ENCODE data around the gene RAB23. TPM values are rescaled to one million over a fixed set of nuclear protein-coding genes. Genes with fewer than 3 reads are reported as not detected.

The RAB23 gene
- total RNA-seq, 1 donor from 2014 or later, result 15.3 TPM

DNA sequence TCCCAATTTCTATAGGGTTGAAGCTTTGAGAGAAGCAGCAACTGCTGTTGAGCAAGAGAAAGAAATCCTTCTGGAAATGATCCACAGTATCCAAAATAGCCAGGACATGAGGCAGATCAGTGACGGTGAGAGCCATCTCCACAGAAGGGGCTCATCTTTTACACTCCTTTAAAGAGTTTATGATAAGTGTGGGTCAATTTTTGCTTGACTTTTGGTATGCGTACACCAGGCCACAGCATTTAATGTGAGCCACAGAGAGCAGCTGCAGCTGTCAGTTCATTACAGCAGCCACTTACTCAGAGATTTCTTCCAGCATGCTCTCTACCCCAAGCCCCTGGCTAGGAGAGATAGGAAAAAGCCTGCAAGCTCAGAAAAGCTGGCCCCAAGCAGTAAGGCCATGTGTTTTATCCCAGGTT is 40.1 kb downstream of the RAB23 start:
- TF ChIP-seq, protein P1, sequence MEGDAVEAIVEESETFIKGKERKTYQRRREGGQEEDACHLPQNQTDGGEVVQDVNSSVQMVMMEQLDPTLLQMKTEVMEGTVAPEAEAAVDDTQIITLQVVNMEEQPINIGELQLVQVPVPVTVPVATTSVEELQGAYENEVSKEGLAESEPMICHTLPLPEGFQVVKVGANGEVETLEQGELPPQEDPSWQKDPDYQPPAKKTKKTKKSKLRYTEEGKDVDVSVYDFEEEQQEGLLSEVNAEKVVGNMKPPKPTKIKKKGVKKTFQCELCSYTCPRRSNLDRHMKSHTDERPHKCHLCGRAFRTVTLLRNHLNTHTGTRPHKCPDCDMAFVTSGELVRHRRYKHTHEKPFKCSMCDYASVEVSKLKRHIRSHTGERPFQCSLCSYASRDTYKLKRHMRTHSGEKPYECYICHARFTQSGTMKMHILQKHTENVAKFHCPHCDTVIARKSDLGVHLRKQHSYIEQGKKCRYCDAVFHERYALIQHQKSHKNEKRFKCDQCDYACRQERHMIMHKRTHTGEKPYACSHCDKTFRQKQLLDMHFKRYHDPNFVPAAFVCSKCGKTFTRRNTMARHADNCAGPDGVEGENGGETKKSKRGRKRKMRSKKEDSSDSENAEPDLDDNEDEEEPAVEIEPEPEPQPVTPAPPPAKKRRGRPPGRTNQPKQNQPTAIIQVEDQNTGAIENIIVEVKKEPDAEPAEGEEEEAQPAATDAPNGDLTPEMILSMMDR (IDR thresholded peaks at IDR 0.05; ENCODE audit: unreplicated experiment), result no peak
- no peak for DNase-seq (ENCODE audit: low spot score, unreplicated experiment)
- Mint-ChIP-seq H3K9me3 (ENCODE audit: low read depth) (no peaks in the 10 kb centered on the region), H3K4me1 (ENCODE audit: low read depth) (no peaks in the 10 kb centered on the region), H3K27ac (peak overlapping the region; percentile 37), H3K27me3 (no peaks in the 10 kb centered on the region), H3K4me3 (ENCODE audit: low read depth) (no peak overlapping the region), H3K36me3 (ENCODE audit: insufficient read depth) (peaks cover 17% of the 10 kb centered on the region)

DNA sequence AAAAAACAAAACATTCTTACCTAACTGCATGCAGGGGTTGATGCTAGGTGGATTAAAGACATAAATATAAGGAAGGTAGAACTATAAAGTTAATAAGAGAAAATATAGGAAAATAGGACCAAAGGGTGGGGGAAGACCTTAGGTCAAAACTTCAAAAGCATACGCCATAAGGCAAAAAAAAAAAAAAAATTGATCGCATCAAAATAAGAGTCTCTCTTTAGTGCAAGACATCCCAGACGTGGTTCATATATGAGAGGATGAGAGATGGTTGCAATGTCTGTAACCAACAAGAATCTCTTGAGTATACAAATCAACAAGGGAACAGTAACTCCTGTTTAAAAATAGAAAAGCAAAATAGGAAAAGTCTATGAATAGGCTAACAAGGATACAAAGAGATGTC is 41.5 kb downstream of the RAB23 start:
- Mint-ChIP-seq H3K4me3 (ENCODE audit: low read depth) (no peak overlapping the region), H3K27me3 (no peaks in the 10 kb centered on the region), H3K36me3 (ENCODE audit: insufficient read depth) (peaks cover 13% of the 10 kb centered on the region), H3K9me3 (ENCODE audit: low read depth) (no peaks in the 10 kb centered on the region), H3K4me1 (ENCODE audit: low read depth) (no peaks in the 10 kb centered on the region), H3K27ac (no peak overlapping the region)
- no peak for DNase-seq (ENCODE audit: low spot score, unreplicated experiment)
- TF ChIP-seq, protein P1 (IDR thresholded peaks at IDR 0.05; ENCODE audit: unreplicated experiment), result no peak

DNA sequence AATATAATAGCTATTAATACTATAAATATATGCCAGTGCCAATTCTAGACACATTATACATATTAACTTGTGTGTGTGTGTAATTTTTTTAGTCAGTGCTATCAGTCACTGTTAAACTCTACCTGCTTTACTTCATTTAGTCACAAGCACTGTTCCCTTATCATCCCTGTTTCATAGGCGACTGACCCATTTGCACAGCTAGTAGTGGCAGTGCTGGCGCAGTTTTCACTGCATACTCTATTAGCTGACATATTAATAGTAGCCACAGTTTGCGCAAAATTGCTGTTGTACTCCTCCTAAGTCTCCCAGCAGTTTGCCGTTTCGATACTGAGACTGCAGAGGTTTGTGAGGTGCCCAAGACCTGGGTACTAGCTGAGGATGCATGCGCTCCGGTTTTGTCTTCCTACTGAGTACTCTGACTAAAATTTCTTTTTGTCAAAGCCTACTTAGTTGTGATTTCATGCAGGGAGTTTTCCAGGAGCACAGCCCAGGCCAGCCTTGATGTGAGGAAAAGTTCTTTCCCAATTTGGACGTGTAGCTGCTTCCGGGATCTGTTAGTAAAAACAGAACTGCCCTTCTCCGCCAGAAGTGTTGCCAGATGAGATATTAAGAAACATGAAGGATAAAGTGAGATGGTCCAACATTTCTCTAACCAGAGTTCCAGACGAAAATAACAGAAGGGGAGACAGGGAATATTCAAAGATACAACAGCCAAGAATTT is 44.4 kb downstream of the RAB23 start:
- TF ChIP-seq, protein P1 (IDR thresholded peaks at IDR 0.05; ENCODE audit: unreplicated experiment), result no peak
- peaks cover 13% of the 10 kb centered on the region for H3K4me1 Mint-ChIP-seq (ENCODE audit: low read depth)
- no peak for DNase-seq (ENCODE audit: low spot score, unreplicated experiment)
- no peak overlapping the region for H3K27ac Mint-ChIP-seq
- no peak overlapping the region for H3K4me3 Mint-ChIP-seq (ENCODE audit: low read depth)
- H3K36me3 Mint-ChIP-seq (ENCODE audit: insufficient read depth), result peaks cover 9% of the 10 kb centered on the region
- no peaks in the 10 kb centered on the region for H3K27me3 Mint-ChIP-seq
- H3K9me3 Mint-ChIP-seq (ENCODE audit: low read depth), result no peaks in the 10 kb centered on the region

DNA sequence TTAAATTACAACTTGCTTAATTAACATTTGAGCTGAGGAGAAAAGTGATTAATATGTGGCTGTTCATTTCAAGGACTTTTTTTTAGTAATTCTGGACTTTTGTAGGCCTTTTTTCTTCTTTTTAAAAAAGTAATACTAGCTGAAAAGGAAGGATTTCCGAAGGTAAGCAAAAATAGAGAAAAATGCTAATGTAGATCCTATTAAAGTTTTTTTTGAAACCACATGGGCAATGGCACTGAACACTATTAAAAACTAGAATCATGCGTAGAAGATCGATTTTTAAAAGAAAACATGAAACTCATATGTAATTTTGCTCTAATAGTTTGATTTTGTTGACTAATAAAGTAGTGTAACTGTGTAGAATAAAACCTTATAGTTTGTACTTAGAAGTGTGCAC is 47.6 kb downstream of the RAB23 start:
- H3K9me3 Mint-ChIP-seq (ENCODE audit: low read depth), result no peaks in the 10 kb centered on the region
- H3K4me1 Mint-ChIP-seq (ENCODE audit: low read depth), result peaks cover 13% of the 10 kb centered on the region
- TF ChIP-seq, protein P1 (IDR thresholded peaks at IDR 0.05; ENCODE audit: unreplicated experiment), result no peak
- H3K27ac Mint-ChIP-seq, result no peak overlapping the region
- peak overlapping the region; percentile 85 for H3K4me3 Mint-ChIP-seq (ENCODE audit: low read depth)
- DNase-seq (ENCODE audit: low spot score, unreplicated experiment), result no peak
- H3K36me3 Mint-ChIP-seq (ENCODE audit: insufficient read depth), result peaks cover 5% of the 10 kb centered on the region
- no peaks in the 10 kb centered on the region for H3K27me3 Mint-ChIP-seq

DNA sequence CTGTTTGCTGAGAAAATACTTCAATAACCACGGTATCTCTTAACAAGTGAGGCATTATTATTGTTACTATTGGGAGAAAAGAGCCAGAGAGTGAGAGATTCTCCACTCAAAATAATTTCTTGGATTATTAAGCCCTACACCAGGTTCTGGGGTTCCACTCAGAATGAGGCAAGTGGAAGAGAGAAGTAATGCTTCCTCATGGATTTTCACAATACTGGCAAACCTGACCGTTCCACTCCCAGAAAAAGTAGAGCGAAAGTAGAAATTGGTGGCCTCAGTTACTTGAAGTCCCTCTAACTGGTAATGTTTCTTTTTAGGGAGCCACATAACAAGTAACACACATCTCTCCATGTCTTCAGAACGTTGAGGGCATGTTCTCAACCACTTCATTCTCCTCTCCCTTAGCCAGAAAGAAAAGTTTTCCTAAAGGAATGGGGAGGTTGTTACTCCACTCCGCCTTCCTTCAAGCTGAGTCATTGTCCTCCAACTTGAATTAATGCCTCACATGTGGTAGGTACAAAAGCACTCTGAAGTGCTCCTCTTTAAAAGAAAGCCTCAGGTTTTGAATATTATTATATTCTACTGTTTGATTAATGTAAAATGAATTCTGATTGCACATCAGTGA is 48.1 kb downstream of the RAB23 start:
- no peaks in the 10 kb centered on the region for H3K9me3 Mint-ChIP-seq (ENCODE audit: low read depth)
- H3K27ac Mint-ChIP-seq, result peak overlapping the region; percentile 38
- TF ChIP-seq, protein P1 (IDR thresholded peaks at IDR 0.05; ENCODE audit: unreplicated experiment), result no peak
- no peaks in the 10 kb centered on the region for H3K27me3 Mint-ChIP-seq
- H3K4me1 Mint-ChIP-seq (ENCODE audit: low read depth), result peaks cover 13% of the 10 kb centered on the region
- H3K36me3 Mint-ChIP-seq (ENCODE audit: insufficient read depth), result peaks cover 4% of the 10 kb centered on the region
- DNase-seq (ENCODE audit: low spot score, unreplicated experiment), result no peak
- H3K4me3 Mint-ChIP-seq (ENCODE audit: low read depth), result peak overlapping the region; percentile 85
